Stimulated activated CD4-positive, alpha-beta T cell treated with anti-CD3 and anti-CD28 coated beads, Interleukin-1b, Interleukin-23, amount 100 ng/mL, for 1 hour (primary cell): ENCODE results near the gene FGFR3.
A peak's percentile ranks its signal among the peaks of the same experiment; 100 is the strongest.

Experiments used
- DNase-seq, 2 donors: peaks; one replicate each; pipeline ENCODE4 v3.0.0-alpha.2; 2020; ENCODE audit warnings: low read depth in 2 of 2

Gene FGFR3

DNA sequence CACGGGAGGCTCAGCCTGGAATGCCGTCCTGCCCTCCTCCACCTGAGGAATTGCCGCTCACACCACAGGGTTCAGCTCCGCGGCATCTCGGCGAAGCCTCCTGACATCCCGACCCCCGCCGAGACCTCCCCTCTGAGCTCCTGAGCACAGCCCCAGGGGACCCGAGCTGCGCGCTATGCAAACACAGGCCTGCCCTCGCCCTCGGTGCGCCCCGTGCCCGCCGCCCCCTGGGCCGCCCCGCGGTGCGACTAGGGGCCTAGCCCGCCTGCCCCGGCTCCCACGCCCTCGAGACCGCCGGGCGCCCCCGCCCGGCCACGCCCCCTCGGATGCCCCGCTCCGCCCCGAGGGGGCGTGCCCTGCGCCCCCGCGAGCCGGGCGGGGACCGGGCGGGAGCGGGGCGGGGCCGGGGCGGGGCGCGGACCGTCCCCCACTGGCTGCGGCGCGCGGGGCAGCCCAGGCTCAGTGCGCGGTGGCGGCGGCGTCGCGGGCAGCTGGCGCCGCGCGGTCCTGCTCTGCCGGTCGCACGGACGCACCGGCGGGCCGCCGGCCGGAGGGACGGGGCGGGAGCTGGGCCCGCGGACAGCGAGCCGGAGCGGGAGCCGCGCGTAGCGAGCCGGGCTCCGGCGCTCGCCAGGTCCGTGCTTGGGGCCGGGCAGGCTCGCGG lies at the start of gene FGFR3:
TSS of gene FGFR3 (plus strand) at position 462 of the 664 bp plus-strand sequence. CDS start 642 bp downstream, outside the sequence.
- peak in 1 of 2 donors; percentile 19 for DNase-seq

DNA sequence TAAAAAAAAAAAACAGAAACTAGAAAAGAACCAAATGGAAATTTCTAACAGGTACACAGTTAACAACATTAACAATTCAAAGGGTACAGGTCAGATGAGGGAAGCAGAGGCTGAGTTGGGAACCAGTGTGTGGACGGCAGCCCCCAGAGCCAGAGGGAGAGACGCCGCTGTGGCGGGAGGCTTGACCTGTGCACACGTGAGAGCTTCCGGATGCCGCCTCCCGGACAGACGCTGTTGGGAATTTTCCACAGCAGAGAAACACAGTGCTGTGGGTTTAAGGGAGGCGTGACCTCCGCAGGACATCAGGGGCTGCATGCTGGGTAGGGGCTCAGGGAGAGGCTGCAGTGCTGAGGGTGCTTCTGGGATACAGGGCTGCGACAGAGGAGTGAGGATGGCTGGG lies 49.5 kb upstream of the FGFR3 start:
- DNase-seq, result no peak

DNA sequence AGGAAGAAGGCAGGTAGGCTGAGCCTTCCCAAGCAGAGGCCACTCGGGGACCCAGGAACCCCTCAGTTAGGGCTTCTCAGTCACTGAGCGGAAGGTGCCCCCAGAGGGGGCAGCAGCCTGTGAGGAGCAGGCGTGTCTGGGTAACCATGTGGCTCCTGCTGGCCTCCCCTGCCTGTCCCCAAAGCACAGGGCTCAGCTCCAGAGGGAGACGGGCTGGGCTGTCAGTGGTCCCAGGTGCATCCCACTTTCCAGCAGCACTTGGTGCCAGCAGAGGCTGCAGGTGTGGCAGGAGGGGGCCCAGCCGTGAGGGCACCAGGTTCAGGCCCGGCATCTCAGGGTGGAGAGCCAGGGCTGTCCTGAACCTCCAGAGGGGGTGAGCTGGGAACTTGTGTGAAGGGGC lies 49.1 kb upstream of the FGFR3 start:
- DNase-seq, result no peak

DNA sequence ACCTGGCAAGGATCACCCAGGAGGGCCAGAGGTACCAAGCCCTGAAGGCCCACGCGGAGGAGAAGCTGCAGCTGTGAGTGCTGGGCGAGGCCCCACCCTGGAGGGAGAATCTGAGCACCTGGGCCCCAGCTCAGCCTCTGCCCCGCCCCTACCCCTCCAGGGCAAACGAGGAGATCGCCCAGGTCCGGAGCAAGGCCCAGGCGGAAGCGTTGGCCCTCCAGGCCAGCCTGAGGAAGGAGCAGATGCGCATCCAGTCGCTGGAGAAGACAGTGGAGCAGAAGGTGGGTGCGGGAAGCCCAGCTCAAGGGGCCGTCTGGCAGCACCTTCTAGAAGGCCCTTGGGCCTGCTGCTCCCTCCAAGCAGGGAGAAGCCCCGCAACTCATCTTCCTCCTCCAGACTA lies 48.5 kb upstream of the FGFR3 start:
- DNase-seq, result no peak

DNA sequence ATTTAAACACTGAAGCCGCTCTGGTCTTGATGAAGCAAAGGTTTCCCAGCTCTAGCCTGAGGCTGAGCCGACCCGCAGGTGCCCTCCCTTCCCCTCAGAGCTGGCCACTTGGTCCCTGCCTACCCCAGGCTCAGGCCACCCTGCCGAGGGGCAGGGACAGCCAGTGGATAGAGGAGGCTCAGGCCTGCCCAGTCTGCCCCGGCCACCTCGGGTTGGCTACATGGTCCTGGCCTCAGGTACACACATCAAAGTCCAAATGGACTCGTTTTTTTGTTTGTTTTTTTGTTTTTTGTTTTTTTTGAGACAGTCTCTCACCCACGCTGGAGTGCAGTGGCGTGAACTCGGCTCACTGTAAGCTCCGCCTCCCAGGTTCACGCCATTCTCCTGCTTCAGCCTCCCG lies 47.9 kb upstream of the FGFR3 start:
- no peak for DNase-seq

DNA sequence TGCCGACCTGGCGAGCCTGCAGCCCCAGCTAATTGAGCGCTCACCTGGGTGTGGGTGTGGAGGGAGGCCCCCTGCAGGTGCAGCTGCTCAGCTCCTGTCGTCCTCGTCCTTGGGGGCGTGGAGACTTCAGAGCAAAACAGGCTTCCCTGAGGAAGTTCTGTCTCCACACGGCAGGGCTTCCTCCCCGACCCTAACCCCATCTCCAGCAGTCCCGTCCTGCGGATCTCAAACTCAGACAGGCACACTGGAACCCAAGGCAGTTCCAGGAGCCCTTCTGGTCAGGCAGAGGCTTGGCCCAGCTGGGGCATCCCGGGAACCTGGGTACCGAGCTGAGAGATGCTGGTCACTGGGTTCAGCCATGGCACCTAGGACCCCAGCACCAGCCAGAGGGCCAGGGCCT lies 47.4 kb upstream of the FGFR3 start:
- DNase-seq, result no peak

DNA sequence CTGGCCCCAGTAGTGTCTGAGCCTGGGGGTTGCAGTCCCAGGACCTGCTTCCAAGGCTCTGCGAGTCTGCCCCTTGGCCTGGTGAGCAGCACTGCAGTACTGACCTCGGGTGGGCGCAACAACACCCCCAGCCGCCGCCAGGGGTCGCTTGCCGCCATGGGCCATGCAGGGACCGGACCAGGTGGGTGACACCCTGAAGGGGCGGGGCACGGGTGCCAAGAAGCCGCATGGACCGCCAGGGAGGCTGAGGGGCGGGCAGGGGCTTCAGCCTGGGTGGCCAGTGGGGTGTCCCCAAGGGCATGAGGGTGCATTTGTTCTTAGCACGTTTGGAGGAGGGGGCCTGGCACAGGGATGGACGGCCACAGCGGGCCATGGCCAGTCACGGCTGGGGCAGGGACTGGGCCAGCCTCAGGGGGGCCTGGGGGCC lies 46.8 kb upstream of the FGFR3 start:
- peak; percentile 46 to 78 for DNase-seq

DNA sequence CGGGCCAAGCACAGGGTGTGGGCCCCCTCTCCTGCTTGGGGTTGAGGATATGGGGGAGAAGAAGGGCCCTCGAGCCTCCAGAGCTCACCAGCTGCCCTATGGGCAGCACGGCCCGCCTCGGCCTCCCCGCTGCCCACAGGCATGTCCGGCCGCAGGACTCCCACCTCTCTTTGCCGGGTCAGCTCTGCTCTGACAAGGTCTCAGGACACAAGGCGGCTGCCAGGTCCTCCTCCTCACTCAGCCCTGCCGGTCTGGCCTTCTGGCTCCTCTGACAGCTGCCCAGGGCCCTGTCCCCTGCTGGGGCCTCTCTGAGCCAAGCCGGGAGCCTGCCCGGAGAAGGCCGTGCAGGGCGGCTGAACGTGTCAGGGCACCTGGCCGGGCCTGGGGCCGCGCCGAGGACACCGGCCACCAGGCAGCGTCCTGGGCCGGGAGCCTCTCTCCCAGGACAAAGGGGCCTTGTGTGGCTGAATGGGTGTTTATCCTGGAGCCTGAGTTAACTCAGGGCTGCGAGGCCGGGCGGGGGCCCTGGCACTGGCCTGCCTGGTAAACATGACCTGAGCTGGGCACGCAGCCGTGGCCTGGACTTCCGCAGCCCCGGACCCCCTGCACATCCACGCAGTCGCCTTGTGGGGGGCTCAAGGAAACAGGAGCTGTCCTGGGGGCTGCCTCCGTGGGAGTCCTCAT lies 46.0 kb upstream of the FGFR3 start:
- DNase-seq, result no peak

DNA sequence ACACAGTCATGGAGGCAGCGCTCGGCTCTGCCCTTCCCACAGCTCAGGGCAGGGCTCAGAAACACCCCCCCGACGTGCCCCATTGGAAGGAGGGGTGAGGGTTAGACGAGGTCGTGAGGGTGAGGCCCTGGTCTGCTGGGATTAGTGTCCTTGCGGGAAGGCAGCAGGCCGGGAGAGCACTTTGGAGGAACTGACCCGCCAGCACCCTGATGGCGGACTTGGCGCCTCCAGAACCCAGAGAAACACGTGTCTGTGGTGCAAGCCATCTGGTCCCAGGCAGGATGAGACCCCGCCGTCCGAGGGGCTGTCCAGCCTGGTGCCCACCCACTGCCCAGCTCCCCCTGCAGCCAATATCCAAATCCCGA lies 45.5 kb upstream of the FGFR3 start:
- no peak for DNase-seq

DNA sequence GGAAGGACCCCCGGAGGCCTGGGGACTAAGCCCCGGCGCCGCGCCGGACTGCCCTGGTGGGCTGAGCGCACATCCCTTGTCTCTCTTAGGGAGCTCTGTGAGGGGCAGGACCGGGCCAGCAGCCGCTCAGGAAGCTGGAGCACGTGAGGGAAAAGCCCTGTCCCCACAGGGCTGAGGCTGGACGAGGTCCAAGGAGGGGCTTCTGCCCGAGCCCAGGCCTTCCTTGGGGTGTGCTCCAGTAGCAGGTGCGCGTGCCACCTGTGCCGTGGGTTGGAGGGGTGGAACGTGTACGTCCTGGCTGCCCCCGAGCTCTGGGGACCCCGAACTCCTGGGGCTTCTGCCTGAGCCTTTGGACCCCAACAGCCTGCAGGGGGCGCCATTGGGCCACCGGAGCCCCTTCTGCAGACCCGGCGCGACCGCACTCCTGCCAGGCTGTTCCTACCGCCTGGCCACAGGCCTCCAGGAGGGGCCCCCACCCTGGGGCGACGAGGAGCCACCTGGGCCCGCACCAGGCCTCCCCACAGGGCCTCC lies 44.6 kb upstream of the FGFR3 start:
- DNase-seq, result peak; percentile 55 to 61

DNA sequence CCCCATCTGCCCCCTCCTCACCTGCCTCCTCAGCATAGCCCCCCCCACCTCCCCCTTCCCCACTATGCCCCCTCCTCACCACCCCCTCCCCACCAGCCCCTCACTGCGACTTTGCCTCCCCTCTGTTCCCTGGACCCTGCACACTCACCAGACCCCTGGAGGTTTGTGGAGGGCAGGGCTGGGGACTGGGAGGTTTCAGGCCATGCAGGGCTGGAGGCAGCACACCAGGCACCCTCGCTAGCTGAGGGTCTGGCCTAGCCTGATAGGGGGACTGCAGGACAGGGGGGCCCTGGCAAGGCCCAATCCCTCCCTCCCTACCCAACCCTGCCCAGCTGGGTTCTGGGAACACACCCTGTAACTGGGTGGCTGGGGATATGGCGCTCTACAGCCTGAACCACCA lies 43.7 kb upstream of the FGFR3 start:
- DNase-seq, result no peak

DNA sequence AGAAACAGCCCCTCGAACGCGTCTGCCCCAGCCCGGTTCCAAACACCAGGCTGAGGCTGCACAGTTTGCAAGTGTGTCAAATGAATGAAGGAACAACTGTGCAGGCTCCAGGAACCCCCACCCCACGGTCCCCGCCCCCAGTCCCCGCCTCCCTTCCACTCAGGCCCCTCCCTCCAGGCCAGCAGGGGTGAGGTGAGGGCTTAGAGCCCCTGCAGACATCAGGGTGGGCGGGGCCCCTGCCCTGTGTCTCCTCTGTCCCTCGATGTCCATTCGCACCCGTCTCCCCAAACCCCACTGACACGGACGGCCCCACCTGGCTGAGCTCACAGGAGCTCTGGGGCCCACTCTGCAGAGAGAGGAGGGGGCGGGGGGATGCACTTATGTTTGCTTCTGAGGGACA lies 43.3 kb upstream of the FGFR3 start:
- DNase-seq, result no peak

DNA sequence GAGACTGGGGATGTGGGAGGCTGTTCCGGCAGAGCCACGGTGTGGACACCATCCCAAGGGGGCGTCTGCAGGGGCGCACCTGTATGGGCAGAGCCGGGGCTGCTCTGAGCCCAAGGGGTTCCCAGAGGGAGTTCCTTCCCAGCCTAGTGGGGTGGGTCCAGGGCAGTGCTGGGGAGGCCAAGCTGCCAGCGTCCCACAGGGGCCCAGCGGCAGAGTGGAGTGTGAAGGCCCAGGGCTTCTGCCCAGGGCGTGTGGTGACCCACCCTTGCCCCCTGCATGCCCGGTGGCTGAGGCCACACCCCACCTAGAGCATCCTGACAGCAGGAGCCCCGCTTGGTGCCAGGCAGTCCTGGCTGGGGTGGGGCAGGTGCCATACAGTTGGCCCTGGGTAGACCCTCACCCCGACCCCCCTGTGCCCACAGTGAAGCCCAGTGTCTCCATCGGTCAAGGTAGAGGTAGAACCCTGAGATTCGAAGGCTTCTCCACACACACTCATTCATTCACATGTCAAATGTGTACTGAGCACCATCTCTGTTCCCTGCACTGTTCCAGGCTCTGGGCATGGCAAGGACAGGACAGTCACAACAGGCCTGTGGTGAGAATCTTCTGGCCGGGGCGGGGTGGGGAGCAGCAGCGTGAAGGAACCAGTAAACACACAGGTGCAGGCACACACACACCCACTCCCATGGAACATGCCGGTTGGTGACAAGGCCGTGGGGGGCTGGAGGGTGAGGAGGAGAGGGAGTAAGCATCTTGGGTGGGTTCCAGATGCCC lies 42.5 kb upstream of the FGFR3 start:
- DNase-seq, result no peak

DNA sequence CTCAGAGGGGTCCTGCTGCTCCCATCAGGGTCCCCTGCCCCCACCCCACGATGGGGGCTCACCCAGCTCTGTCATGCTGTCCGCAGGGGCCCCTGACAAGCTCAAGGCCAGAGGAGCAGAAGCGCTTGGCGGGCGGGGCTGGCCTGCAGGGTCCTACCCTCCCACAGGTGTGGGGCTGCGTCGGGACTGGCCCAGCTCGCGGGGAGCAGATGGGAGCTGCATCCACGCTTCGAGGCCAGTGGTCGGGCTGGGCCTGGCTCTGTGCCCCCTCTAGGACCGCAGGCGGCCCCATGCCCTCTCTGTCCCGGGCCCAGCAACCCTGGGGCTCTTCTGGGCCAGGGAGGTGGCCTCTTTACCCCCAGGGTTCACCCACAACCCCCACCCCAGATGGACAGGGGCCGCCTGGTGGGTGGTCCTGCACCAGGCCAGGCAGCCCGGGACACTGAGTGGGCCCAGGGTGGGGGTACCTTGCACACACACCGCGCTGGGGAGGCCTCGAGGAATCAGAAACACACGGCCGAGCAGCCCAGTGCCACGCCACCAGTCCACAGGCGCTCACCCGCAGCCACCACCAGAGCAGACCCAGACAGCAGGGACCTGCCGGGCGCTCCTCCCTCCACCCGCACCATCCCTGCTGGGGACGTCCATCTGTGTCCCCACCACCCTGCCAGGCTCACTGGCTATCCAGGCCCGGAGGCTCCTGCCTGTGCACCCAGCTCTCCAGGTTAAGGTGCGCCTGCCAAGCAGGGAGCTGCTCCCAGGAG lies 41.8 kb upstream of the FGFR3 start:
- DNase-seq, result no peak

DNA sequence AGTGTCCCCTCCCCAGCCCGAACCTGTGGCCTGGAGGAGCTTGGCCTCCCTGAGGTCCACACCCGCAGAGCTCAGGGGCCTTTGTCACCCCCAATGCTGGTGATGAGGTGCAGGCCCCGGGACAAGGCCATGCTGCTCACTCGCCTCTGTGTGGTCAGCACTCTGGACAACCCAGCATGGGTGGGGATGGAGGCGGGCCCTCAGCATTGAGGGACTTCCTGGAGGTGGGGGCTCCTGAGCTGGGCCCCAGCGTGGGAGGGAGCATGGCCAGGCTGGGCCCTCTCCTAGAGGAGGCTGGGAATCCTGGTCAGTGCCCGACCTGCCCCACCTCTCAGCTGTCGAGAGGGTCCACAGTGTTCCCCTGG lies 41.2 kb upstream of the FGFR3 start:
- DNase-seq, result no peak

DNA sequence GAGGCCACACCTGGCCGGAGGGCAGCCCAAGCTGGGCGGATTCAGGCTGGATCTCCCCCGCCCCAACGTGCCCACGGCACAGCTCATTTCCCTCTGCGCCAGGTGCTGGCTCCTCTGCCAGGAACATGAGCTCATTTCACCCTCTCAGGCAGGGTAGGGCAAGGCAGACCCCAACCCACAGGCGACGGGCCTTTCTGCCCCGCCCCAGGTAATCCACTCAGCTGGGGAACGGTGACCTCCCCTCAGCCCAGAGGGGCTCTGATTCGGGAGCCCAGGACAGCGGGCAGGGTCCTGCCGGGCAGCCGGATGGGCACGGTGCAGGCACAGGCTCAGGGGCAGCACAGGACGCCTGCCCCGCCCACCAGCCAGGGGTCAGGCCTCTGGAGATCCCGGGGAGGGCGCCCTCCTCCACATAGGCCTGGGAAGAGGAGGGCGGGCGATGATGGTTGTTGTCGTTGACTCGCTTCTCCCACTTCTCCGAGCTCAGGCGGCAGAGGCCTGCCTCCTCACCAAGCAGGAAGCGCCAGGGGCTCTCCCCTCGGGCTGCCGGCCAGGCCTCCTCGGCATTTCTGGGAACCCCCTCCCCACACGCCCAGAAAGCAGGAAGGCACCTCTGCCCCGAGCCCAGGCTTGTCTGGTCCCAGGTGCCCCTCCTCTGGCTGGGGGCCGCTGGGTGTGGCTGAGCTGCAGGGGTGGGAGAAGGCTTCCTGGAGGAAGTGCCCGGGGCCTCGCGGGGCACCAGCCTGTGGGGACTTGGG lies 40.6 kb upstream of the FGFR3 start:
- DNase-seq, result no peak

DNA sequence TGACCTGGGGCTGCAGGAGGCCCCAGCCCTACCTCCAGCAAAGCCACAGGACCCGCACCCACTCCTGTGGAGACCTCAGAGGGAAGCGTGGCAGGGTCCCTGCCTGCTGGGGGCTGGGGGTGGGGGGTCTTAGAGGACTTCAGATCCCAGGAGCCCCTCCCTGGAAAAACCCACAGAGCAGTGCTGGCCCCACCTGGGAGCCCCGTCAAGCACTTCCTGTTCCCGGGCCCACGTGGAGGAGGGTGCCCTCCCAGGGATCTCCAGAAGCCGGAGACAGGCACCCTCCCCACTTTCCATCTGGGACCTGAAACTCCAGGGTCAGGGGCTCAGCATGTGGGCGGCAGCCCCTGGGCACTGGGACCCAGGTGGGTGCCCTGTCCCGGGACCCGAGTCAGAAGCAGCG lies 39.8 kb upstream of the FGFR3 start:
- no peak for DNase-seq

DNA sequence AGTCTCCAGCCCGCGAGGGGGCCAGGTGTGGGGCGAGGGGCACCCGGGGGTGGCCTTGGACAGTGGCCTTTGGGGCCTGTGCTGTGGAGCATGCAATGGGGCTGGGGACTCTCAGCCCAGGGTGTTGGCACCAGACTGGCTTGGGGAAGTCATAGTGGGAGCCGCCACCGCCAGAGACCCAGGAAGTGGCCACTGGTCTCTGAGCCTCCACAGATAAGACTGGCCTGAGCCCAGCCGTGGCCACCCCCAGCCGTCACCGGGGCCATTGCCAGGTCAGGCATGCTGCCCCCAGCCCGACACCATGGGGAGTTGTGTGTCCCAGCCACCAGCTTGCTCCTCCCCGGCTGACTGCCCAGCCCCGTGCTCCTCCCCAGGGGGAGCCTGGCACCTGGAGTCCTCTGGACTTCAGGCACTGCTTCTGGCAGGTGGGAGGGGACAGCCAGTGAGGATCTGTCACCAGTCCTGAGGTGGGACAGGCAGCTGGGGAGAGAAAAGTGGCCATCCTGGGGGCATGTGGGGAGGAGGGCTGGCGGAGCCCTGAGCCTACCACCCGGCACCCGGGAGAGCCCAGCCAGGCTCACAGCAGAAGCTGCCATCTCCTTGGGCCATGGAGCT lies 39.3 kb upstream of the FGFR3 start:
- DNase-seq, result no peak

DNA sequence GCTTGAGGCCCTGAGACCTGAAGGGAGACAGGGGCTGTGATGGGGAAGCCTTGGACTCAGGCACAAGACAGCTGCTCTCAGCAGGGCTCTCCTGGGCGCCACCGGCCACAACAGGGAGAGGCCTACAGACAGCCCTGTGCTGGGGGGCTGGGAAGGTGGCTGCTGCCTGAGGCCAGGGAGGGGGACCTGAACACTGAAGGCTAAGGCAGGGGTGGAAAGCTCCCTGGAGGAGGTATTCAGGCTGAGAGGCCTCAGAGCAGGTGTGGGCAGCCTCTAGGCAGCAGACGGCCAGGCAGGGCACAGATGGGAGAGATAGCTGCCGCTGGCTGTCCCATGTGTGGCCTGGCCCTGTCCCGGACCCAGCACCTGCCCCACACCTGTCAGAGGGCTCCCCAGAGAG lies 38.8 kb upstream of the FGFR3 start:
- DNase-seq, result no peak

DNA sequence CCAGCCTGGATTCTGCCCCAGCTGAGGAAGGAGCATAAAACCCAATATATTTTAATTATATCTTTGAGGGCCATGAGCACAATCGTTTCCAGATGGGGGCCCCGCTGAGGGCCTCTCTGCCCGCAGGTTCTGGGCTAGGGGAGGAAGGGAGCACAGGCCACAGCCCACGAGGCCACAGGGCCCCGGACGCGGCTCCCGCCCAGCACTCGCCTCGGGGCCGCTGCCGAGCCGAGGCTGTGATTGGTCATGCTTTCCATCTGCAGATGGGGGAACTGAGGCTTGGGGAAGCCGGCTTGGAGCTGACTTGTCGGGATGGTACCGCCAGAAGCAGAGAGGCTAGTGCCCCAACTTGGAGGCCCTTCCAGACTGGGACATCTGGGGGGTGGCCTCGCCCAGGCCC lies 37.8 kb upstream of the FGFR3 start:
- no peak for DNase-seq

DNA sequence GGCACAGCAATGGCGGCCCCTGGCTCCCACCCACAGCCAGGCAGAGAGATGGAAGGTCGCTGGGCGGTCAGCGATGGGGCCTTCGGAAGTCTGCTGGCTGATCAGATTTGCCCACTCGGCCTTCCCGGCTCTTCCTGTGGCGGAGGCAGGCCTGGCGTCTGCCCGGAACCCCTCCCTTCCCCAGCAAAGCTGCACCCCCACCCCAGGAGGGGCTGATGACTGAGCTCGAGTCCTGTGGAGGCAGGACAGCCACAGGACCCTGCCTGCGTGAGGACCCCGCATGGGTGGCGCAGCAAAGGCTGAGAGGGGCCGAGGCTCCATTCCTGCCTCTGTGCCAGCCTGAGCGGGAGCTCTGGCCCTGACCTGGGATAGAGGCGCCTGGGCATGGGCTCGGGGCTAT lies 37.0 kb upstream of the FGFR3 start:
- DNase-seq, result no peak
